Middle frontal gyrus (tissue), 1 donor: ENCODE data around the gene KCNMB2.

Experiments
- DNase-seq: peaks from one replicate; pipeline ENCODE4 v3.0.0-alpha.2; 2015; ENCODE audit warnings: low spot score; ENCODE audit errors: extremely low spot score

The KCNMB2 gene

DNA sequence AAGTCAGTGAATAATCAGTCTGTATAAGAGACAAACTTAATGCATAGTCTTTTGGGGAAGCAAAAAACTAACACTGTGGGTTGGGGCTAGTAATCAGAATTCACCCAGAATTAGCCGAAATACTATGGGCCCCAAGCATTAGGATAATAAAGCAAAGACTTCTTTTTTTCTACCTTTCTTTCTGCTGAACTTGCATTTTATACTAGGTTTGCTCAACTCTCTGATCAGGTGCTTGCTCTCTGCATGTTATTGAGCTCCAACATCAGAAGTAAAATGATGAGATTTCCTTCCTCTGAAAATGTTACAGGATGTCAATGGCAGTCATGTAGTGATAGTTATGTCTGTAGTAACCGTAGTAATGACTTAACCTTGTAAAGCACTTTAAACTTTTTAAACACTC is 216.6 kb downstream of the KCNMB2 start:
- no peak for DNase-seq

- DNase-seq = no peak
Observed at GRCh38 chr3:178754852-178755510, 218.7 kb downstream of the KCNMB2 start.

DNA sequence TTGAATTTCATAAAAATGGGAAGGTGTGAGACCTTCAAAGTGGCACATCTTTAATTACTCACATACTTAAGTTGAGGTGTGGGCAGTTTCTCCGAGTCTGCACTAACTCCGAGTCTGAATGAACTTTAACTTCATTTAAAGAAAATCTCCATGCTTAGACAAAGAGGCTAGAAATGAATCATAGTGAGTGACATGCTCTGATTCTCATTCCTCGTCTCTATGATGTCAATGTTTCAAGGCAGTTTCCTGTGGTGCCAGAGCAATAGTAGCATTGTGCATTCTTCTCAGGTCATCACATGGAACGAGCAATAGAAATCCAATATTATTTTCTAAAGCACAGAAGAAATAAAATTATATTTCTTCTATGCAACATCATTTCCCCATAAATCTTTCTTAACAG is 224.8 kb downstream of the KCNMB2 start:
- DNase-seq = no peak

GRCh38 chr3:178761461-178761860 is 225.2 kb downstream of the KCNMB2 start:
- no peak for DNase-seq

- DNase-seq = no peak
Observed at GRCh38 chr3:178762385-178762784, 226.1 kb downstream of the KCNMB2 start.

DNA sequence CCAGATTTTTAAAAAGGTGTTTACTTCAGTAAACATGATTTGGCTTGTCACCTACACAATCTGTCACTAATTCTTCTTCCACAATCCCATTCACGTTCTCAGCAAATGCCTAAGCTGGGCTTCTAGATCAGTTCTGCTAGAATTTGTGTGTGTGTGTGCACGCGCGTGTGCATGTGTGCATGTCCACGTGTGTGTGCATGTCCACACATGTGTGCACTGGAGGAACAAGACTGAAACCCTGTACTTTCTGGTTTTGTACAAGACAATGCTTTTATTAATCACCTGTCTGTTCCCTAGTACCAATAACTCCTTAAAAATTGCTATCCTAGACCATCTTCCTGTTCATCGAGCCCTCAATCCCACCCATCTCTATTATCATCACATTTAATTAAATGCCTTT is 229.2 kb downstream of the KCNMB2 start:
- DNase-seq = no peak

DNA sequence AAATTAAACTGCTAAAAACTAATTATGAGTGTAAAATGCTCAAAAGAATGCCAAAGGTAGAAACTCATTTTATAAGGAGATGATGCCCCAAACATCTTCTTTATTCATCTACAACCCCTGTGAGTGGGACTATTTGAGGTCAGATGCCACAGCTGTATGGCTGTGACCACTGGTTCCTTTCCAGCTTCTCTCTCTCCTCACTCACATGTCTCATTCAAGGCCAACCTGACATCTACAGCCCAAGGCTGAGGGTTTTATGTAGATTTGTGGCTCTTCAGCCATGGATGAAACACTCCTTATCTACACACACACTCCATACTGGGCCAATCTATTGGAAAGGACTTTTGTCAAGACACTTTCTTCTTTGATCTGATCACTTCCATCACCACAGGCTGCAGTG is 231.3 kb downstream of the KCNMB2 start:
- no peak for DNase-seq

DNA sequence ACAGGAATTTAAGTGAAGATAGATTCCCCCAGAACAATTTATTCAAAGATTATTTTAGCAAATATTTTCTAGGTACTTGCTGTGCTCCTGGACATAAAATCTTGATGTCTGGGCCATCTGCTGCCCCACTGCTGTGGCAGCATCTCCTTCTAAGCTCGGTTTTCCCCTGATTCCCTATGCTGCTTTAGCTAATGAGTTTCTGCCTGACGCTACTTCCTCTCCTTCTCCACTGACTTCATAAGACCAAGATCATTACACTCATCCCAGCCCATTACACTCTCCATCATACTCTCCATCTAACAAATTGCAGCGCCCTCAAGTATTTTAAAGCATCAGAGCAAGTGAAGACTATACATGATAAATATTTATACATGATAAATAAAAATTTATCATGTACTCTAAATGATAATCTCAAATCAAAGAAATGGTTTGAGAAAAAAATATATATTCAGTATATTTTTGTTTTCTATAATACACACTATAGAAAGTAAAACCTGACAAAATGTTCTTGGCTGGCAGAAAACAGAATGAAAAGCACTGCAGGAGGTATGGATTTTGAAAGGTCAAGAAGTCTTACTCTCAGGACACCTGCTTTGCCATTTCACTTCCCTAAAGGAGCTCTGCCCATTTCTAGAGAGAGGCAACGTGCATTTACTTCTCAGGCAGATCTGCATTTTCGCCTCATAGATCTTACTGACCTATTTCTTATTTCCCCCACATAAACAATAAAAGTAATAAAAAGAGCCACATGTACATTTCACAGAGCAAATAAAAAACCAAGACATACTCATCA is 232.0 kb downstream of the KCNMB2 start:
- no peak for DNase-seq

GRCh38 chr3:178771511-178771910 is 235.3 kb downstream of the KCNMB2 start:
- DNase-seq = no peak

DNA sequence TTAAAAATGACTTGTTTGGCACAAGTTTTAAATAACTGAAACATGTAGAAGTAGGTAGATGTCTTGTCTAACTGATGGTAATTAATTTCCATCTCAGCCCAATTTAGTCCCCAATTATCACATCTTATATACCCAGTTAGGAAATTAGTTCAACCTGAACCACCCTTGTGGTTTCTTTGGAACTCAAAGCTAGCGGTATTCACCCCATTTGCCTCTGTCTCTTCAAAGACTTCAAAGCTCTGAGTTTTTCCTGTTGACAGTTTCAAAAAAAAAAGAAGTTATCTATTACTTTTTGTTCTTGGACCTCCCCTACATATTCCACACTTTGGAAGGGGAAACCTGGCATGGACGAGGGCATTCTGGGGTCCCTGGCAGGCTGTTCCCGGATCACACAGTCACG is 236.5 kb downstream of the KCNMB2 start:
- no peak for DNase-seq

- no peak for DNase-seq
Observed at GRCh38 chr3:178773358-178773757, 237.1 kb downstream of the KCNMB2 start.

DNA sequence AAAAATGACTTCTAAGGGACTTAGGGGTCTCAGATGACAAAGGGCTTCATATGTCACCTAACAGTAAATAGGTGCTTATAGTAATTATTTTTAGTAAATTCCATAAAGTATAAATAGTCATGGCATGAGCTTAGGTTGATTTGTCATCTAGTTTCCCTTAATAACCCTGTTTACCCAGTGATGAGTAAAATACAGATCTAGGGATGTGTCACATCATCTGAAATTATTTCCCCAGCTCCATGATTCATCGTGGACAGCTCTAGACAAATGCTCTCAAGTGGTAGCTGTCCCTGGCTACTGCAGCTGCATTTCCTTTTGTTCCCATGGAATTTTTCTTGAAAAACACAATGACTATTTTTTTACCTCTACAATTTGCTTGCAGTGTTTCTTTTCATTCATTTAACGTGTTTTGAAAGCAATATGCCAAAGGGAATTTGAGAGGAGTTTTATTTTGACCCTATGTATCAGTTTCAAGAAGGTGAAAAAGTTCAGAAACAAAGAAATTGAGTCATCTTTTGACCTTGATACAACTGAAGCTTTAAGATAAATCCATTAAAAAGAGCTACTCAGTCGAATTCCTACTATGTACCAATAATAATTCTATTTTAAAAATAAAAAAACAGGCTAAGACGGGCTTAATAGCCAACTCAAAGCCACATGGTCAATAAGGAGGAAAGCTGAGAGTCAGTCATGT is 241.6 kb downstream of the KCNMB2 start:
- no peak for DNase-seq

- DNase-seq = no peak
Observed at GRCh38 chr3:178778589-178778988, 242.4 kb downstream of the KCNMB2 start.

DNA sequence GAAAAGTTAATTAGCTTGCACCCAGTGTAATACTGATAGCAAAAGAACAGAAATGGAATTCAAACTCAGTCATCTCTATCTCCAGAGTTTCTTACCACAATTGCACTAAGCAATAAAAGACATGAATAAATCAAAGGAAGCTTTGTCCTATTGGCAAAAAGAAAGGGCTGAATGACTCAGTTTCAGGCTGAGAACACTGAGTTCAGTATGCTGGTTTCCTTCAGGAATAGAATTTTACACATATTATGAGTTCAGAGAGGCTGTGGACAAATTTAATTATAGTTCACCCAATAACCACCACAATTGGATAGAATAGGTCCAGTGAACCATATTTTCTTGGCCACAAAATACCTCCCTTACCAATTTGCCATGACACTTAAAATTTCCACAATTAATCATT is 249.7 kb downstream of the KCNMB2 start:
- DNase-seq = no peak

GRCh38 chr3:178787960-178788359 is 251.7 kb downstream of the KCNMB2 start:
- DNase-seq = no peak

GRCh38 chr3:178794711-178795110 is 258.5 kb downstream of the KCNMB2 start:
- DNase-seq = no peak

DNA sequence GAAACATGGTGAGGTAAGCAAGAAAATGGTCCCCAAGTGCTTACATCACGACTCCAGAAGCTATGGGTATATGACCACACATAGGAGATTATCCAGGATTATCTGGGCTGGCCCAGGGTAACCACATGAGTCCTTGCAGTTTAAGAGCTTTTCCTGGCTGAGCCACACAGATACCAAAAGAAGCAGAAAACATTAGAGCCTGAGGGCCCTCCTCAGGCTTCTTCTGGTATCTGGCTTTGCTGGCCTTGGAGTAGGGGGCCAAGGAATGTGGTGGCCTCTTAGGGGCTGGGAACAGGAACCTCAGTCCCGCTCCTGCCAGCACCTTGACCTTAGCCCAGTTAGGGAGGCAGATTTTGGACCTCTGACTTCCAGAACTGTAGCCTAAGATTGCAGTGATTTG is 259.1 kb downstream of the KCNMB2 start:
- no peak for DNase-seq

- no peak for DNase-seq
Observed at GRCh38 chr3:178802259-178802658, 266.0 kb downstream of the KCNMB2 start.

DNA sequence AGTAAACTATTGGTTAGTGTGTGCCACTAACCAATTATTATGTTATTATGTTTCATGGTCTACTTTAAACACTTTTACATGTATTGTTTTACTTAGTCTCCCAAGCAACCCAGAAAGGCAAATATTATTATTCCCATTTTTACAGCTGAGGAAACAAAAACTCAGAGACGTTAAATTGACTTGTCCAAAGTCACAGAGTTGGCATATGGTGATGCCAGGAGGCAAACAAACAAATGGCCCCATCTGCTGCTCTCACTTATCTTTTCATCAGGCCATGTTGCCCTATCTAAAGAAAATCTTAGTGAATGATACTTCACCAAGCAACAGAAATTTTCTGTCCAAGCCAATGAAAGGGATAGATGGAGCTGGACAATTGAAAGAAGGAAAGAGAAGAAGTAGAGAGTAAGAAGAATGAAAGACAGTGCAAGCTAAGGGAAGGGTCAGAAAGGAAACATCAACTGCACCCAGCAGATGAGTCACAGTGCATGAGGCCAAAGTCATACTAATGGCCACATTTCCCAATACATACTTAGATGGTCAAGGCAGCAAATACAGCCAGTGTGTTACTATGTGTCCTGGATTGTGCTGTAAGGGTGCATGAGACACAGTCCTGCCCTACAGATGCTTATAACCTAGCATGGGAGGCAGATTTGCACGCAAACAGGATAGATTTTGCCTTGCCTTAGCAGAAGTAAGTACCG is 266.9 kb downstream of the KCNMB2 start:
- DNase-seq = no peak

DNA sequence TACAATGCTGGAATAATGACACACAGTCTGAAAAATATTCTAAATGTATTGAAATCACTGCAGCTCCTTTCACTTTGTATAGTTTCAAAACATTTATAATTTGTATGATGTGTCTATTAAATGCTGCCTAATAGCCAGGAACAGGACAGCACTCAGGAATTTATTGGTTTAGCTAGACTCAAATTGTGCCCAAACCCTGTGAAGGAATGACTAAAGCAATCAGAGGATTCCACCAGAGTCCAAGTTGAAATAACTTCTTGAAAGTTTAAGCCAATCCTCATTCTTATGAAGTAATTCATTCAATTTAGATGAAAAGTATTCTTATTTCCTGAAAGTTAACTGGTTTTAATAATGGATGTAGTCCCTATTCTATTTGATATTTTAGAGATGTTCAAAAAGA is 268.4 kb downstream of the KCNMB2 start:
- no peak for DNase-seq

GRCh38 chr3:178805741-178806140 is 269.5 kb downstream of the KCNMB2 start:
- DNase-seq = no peak

DNA sequence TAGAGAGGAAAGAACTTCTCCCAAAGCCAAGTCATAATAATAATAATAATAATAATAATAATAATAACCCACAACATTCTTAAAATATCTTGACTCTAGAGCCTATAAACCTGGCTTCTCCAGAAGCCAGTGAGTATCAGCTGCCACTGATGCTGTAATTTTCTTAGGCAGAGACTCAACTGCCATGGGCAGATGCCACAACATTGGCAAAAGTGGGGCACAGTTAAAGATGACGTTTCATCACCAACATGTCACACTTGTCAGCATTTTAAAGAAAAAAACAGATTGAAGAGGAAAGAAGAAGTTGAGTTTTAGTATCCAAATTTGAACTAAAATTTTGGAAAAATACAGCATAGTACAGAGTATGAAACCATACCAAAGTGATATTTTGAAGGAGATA is 270.4 kb downstream of the KCNMB2 start:
- DNase-seq = no peak
